ENCODE results near the gene RASL12. TPM values are rescaled to one million over a fixed set of nuclear protein-coding genes. Genes with fewer than 3 reads are reported as not detected.

The RASL12 gene
- total and polyA plus RNA-seq, 10 donors, result 2.7 to 38.5 (median 9.3) TPM

- intact Hi-C loops (cut with DNase I; ENCODE audit: low total_unique reads), result no loop called here
Measured at GRCh38 chr15:65060641-65061397, 7.0 kb downstream of the RASL12 start.

GRCh38 chr15:65059931-65060596 lies 7.7 kb downstream of the RASL12 start:
- Histone ChIP-seq H3K27ac (peak overlapping the region in 4 of 8 donors; percentile 4 to 54 (median 38)), H3K4me3 (no peak overlapping the region), H3K9me3 (no peaks in the 10 kb centered on the region), H3K27me3 (replicated peaks in 1 of 7) (peaks cover 0 to 8% (median 3%) of the 10 kb centered on the region in 7 donors), H3K4me1 (peaks cover 0 to 16% (median 0%) of the 10 kb centered on the region in 6 donors), H3K36me3 (peaks cover 0 to 12% (median 0%) of the 10 kb centered on the region in 6 donors)
- TF ChIP-seq POLR2AphosphoS5 (IDR thresholded peaks at IDR 0.05), result no peak
- TF ChIP-seq POLR2A (IDR thresholded peaks at IDR 0.05), result no peak
- no peak for TF ChIP-seq CTCF (IDR thresholded peaks at IDR 0.05 in 8 of 11, conservative IDR thresholded peaks at IDR 0.05 in 3 of 11)
- 74 to 80% (median 77%) methylated on average over 4 of the region's 4 CpGs for WGBS, 5 donors
- no peak for DNase-seq
- intact Hi-C loops (cut with DNase I; ENCODE audit: low total_unique reads), result loop anchor here (10.0 kb wide), 1 partner anchor 215 kb away; no protein-coding TSS in a partner anchor

More at GRCh38 chr15:65060641-65061397, 7.0 kb downstream of the RASL12 start:
- peaks cover 0 to 12% (median 0%) of the 10 kb centered on the region in 6 donors for H3K36me3 ChIP-seq
- H3K4me1 ChIP-seq, result peaks cover 0 to 16% (median 0%) of the 10 kb centered on the region in 6 donors
- DNase-seq, result peak; percentile 44
- no peak overlapping the region for H3K4me3 ChIP-seq
- H3K27ac ChIP-seq, result peak overlapping the region in 4 of 8 donors; percentile 34 to 58 (median 50)
- H3K9me3 ChIP-seq, result no peaks in the 10 kb centered on the region
- H3K27me3 ChIP-seq (replicated peaks in 1 of 7), result peaks cover 0 to 15% (median 3%) of the 10 kb centered on the region in 7 donors
- no peak for TF ChIP-seq POLR2A (IDR thresholded peaks at IDR 0.05)
- no peak for TF ChIP-seq CTCF (IDR thresholded peaks at IDR 0.05 in 8 of 11, conservative IDR thresholded peaks at IDR 0.05 in 3 of 11)
- peak in 1 of 3 donors; percentile 24 for TF ChIP-seq POLR2AphosphoS5 (IDR thresholded peaks at IDR 0.05)
- 68 to 97% (median 87%) methylated on average over 5 to 6 of the region's 6 CpGs for WGBS, 5 donors

- Histone ChIP-seq H3K4me1 (peaks cover 0 to 23% (median 0%) of the 10 kb centered on the region in 6 donors), H3K27me3 (replicated peaks in 1 of 7) (peaks cover 0 to under 1% (median 0%) of the 10 kb centered on the region in 7 donors), H3K9me3 (no peaks in the 10 kb centered on the region), H3K36me3 (peaks cover 0 to 12% (median 0%) of the 10 kb centered on the region in 6 donors), H3K4me3 (no peak overlapping the region), H3K27ac (peak overlapping the region in 2 of 8 donors; percentile 36 to 54)
- WGBS, 5 donors, result 60 to 80% (median 75%) methylated on average over 3 of the region's 3 CpGs
- no peak for TF ChIP-seq POLR2AphosphoS5 (IDR thresholded peaks at IDR 0.05)
- TF ChIP-seq CTCF (IDR thresholded peaks at IDR 0.05 in 8 of 11, conservative IDR thresholded peaks at IDR 0.05 in 3 of 11), result no peak
- TF ChIP-seq POLR2A (IDR thresholded peaks at IDR 0.05), result no peak
- DNase-seq, result peak; percentile 41
- intact Hi-C loops (cut with DNase I; ENCODE audit: low total_unique reads), result loop anchor here (10.0 kb wide), 1 partner anchor 215 kb away; no protein-coding TSS in a partner anchor
Measured at GRCh38 chr15:65059369-65059750, 8.4 kb downstream of the RASL12 start.

All from spleen (tissue), 11 donors.